Loucy (cell line): ENCODE measurements around the gene SSBP2.

ENCODE experiments used
- H2AFZ ChIP-seq: fragments of 200-600 bp; sonication (generic); 2 replicates; pipeline ENCODE4 v1.6.0; 2016; ENCODE audit warnings: antibody characterized with exemption, mild to moderate bottlenecking, low read length, moderate library complexity
- H3F3A ChIP-seq: fragments of 200-600 bp; 2 replicates; pipeline ENCODE4 v1.6.0; 2016; ENCODE audit warnings: antibody characterized with exemption, low read depth, mild to moderate bottlenecking
- H3K27me3 ChIP-seq: fragments of 200-600 bp; sonication (generic); 2 replicates; pipeline ENCODE4 v1.6.1; 2014; ENCODE audit warnings: low read length, mild to moderate bottlenecking; ENCODE audit not compliant: insufficient read depth, poor library complexity, severe bottlenecking
- H3K36me3 ChIP-seq: fragments of 200-600 bp; sonication (generic); 2 replicates; pipeline ENCODE4 v1.6.1; 2016; ENCODE audit warnings: low read length; ENCODE audit not compliant: insufficient read depth
- H3K4me1 ChIP-seq: fragments of 200-600 bp; sonication (generic); 2 replicates; pipeline ENCODE4 v1.5.1; 2014; ENCODE audit warnings: low read length, mild to moderate bottlenecking; ENCODE audit not compliant: insufficient read depth, poor library complexity, severe bottlenecking
- H3K4me2 ChIP-seq: fragments of 200-600 bp; sonication (generic); 2 replicates; pipeline ENCODE4 v1.6.0; 2014; ENCODE audit warnings: antibody characterized with exemption, low read length, low read depth, mild to moderate bottlenecking; ENCODE audit not compliant: poor library complexity, severe bottlenecking
- H3K4me3 ChIP-seq: fragments of 200-600 bp; sonication (generic); 2 replicates; pipeline ENCODE4 v1.5.1; 2014; ENCODE audit warnings: low read length, mild to moderate bottlenecking, mixed read lengths; ENCODE audit not compliant: poor library complexity, severe bottlenecking
- H3K79me2 ChIP-seq: fragments of 200-600 bp; sonication (generic); 2 replicates; pipeline ENCODE4 v1.6.1; 2014; ENCODE audit warnings: low read length; ENCODE audit not compliant: insufficient read depth
- H3K9ac ChIP-seq: fragments of 200-600 bp; sonication (generic); 2 replicates; pipeline ENCODE4 v1.6.0; 2014; ENCODE audit warnings: mild to moderate bottlenecking, low read depth, low read length, moderate library complexity; ENCODE audit not compliant: poor library complexity, severe bottlenecking
- H3K9me2 ChIP-seq: fragments of 200-600 bp; sonication (generic); replicated peaks from 2 replicates; pipeline ENCODE4 v1.6.1; 2016; ENCODE audit warnings: low read depth, low read length, mixed read lengths
- H3K9me3 ChIP-seq: fragments of 200-600 bp; sonication (generic); 2 replicates; pipeline ENCODE4 v1.6.1; 2014; ENCODE audit warnings: mild to moderate bottlenecking, antibody characterized with exemption, low read length, low read depth; ENCODE audit not compliant: insufficient read depth
- H4K20me1 ChIP-seq: fragments of 200-600 bp; sonication (generic); 2 replicates; pipeline ENCODE4 v1.6.0; 2014; ENCODE audit warnings: antibody characterized with exemption, low read length, mild to moderate bottlenecking; ENCODE audit not compliant: insufficient read depth, poor library complexity, severe bottlenecking
- CTCF ChIP-seq: fragments of 200-600 bp; sonication (generic); conservative IDR thresholded peaks from 2 replicates; pipeline ENCODE4 v1.5.1; 2014; ENCODE audit warnings: mild to moderate bottlenecking, antibody characterized with exemption, low read length
- EZH2phosphoT487 ChIP-seq: fragments of 200-600 bp; IDR thresholded peaks from 2 replicates; pipeline ENCODE4 v1.6.1; 2018; ENCODE audit warnings: antibody characterized with exemption, mild to moderate bottlenecking, moderate library complexity, borderline replicate concordance

Gene SSBP2

DNA sequence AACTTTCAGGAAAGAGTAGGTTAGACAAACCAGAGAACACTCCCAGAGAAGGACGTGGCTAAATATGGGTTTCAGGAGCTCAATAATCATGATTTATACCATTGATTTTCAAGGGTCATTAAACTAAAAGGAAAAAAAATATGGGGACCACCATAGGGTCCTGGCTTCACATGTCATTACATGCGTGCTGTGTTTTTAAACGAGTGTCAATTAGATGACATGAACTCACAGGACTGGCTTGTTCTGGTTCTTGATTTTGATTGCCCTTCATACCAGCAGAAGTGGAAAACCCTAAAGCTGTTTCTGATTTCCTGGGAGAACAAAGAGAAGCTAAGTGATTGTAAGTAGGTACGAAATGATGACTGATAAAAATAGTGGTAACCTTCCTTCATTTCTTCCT lies 362.7 kb downstream of the SSBP2 start:
- TF ChIP-seq EZH2phosphoT487 = no peak
- H3K27me3 ChIP-seq = no peaks in the 10 kb centered on the region
- no peaks in the 10 kb centered on the region for H3K79me2 ChIP-seq

GRCh38 chr5:81383867-81384266 lies 367.0 kb downstream of the SSBP2 start:
- Histone ChIP-seq H3F3A (no peaks in the 10 kb centered on the region), H3K4me3 (no peak overlapping the region), H4K20me1 (no peaks in the 10 kb centered on the region), H3K4me1 (no peaks in the 10 kb centered on the region), H3K9me2 (no peaks in the 10 kb centered on the region), H3K9me3 (no peaks in the 10 kb centered on the region), H3K36me3 (no peaks in the 10 kb centered on the region), H3K4me2 (no peak overlapping the region), H3K79me2 (no peaks in the 10 kb centered on the region), H3K27me3 (no peaks in the 10 kb centered on the region), H3K9ac (no peak overlapping the region), H2AFZ (no peak overlapping the region)
- TF ChIP-seq CTCF = no peak
- no peak for TF ChIP-seq EZH2phosphoT487

More for the DNA sequence above, 362.7 kb downstream of the SSBP2 start:
- H3F3A ChIP-seq = no peaks in the 10 kb centered on the region
- no peak overlapping the region for H2AFZ ChIP-seq
- H3K4me2 ChIP-seq = no peak overlapping the region
- no peaks in the 10 kb centered on the region for H3K9me2 ChIP-seq
- H3K9me3 ChIP-seq = no peaks in the 10 kb centered on the region
- H4K20me1 ChIP-seq = no peaks in the 10 kb centered on the region
- no peaks in the 10 kb centered on the region for H3K36me3 ChIP-seq
- H3K4me3 ChIP-seq = no peak overlapping the region
- no peak overlapping the region for H3K9ac ChIP-seq
- no peaks in the 10 kb centered on the region for H3K4me1 ChIP-seq

DNA sequence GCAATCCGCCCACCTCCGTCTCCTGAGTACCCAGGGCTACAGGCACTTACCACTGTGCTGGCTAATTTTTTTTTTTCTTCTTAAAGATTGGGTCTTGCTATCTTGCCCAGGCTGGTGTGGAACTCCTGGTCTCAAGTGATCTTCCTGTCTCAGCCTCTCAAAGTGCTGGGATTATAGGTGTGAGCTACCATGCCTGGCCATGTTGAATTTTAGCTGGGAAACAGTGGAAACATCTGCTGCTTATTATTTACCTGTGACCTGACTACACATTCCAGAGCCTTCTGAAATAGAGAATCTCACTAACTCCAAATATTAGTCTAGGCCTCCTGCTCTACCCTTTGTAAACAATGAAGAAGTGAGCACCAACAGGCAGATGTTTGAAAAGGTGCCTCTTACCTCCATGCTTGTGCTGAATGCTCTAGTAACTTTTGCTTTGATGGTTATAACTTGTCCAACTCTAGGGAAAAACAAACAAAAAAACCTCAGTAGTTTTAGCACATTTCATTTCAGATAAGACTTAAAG lies 379.5 kb downstream of the SSBP2 start:
- Histone ChIP-seq H3K9me2 (no peaks in the 10 kb centered on the region), H3K36me3 (no peaks in the 10 kb centered on the region), H3K4me1 (peaks cover 8% of the 10 kb centered on the region), H3K9me3 (no peaks in the 10 kb centered on the region), H3K27me3 (no peaks in the 10 kb centered on the region), H3F3A (no peaks in the 10 kb centered on the region), H3K79me2 (no peaks in the 10 kb centered on the region), H3K4me3 (no peak overlapping the region), H3K9ac (no peak overlapping the region), H4K20me1 (no peaks in the 10 kb centered on the region), H3K4me2 (no peak overlapping the region), H2AFZ (no peak overlapping the region)
- TF ChIP-seq EZH2phosphoT487 (no peak), CTCF (no peak)

- no peaks in the 10 kb centered on the region for H3K9me3 ChIP-seq
Observed at GRCh38 chr5:81370912-81371311, 380.0 kb downstream of the SSBP2 start.

More at GRCh38 chr5:81370912-81371311, 380.0 kb downstream of the SSBP2 start:
- H3K36me3 ChIP-seq = no peaks in the 10 kb centered on the region
- H3K9ac ChIP-seq = no peak overlapping the region
- H3F3A ChIP-seq = no peaks in the 10 kb centered on the region
- peaks cover 8% of the 10 kb centered on the region for H3K4me1 ChIP-seq
- H3K4me3 ChIP-seq = no peak overlapping the region
- no peaks in the 10 kb centered on the region for H3K9me2 ChIP-seq
- no peak for TF ChIP-seq EZH2phosphoT487
- no peak for TF ChIP-seq CTCF
- H3K4me2 ChIP-seq = no peak overlapping the region
- no peaks in the 10 kb centered on the region for H4K20me1 ChIP-seq
- H3K79me2 ChIP-seq = no peaks in the 10 kb centered on the region
- no peaks in the 10 kb centered on the region for H3K27me3 ChIP-seq
- H2AFZ ChIP-seq = no peak overlapping the region
